Transverse colon (tissue), 4 donors: ENCODE data around the gene PRIMPOL.

Source experiments
- CTCF ChIP-seq, 5 experiments: fragments of 200-600 bp in 3 of 5; fragments of 450-650 bp in 2 of 5; sonication (generic) in 3 of 5; IDR thresholded peaks; 1 replicate in 2 of 5; 2 replicates in 3 of 5; pipeline ENCODE4 v1.5.1; 2016 to 2017; ENCODE audit warnings: antibody characterized with exemption in 5 of 5, inconsistent platforms in 3 of 5, mild to moderate bottlenecking in 2 of 5, moderate library complexity in 1 of 5
- EP300 ChIP-seq: sonication (generic); formaldehyde crosslinking; IDR thresholded peaks from one replicate; pipeline ENCODE4 v1.6.1; 2017; ENCODE audit warnings: antibody characterized with exemption, low read depth
- POLR2A ChIP-seq: fragments of 450-650 bp; IDR thresholded peaks from one replicate; pipeline ENCODE4 v1.6.1; 2016; ENCODE audit warnings: antibody characterized with exemption, mild to moderate bottlenecking, moderate library complexity
- POLR2AphosphoS5 ChIP-seq, 3 donors: sonication (generic); formaldehyde crosslinking; IDR thresholded peaks; one replicate each; pipeline ENCODE4 v1.6.1; 2016; ENCODE audit warnings: antibody characterized with exemption in 3 of 3

GRCh38 chr4:184681916-184682315, 32.4 kb downstream of the PRIMPOL start:
- TF ChIP-seq CTCF (IDR thresholded peaks at IDR 0.05) (no peak), POLR2A (no peak), POLR2AphosphoS5 (IDR thresholded peaks at IDR 0.05) (no peak), EP300 (no peak)
